H1 (cell line): ENCODE data around the gene PSMC3IP. TPM values are rescaled to one million over a fixed set of nuclear protein-coding genes. Genes with fewer than 3 reads are reported as not detected.

Experiments
- CTCF ChIA-PET: fragments of 300-600 bp; sonication (Branson Sonifier 250); formaldehyde crosslinking; loops from one replicate; lab custom pipeline; 2021; ENCODE audit not compliant: partially characterized antibody; lab: Charles Lee
- POLR2A ChIA-PET: fragments of 300-600 bp; sonication (Branson Sonifier 250); formaldehyde crosslinking; loops from one replicate; lab custom pipeline; 2021; ENCODE audit warnings: inconsistent platforms; ENCODE audit not compliant: partially characterized antibody; lab: Charles Lee
- DNase-seq, 2 experiments: peaks; one replicate each; pipeline versions ENCODE4 v3.0.0 to v3.0.0-alpha.2; 2010 to 2022; ENCODE audit warnings: low spot score in 2 of 2, low read depth in 1 of 2, mixed read lengths in 1 of 2
- FAIRE-seq: peaks from 2 replicates; lab custom pipeline; 2011; peaks lifted over from hg19 to GRCh38; lab: Jason Lieb, UNC
- H2AFZ ChIP-seq: 2 replicates; pipeline ENCODE4 v1.8.1; 2012; ENCODE audit warnings: low read length, inconsistent platforms
- H2AK5ac ChIP-seq: 2 replicates; pipeline ENCODE4 v1.6.1; 2013; ENCODE audit warnings: low read depth, low read length
- H2BK120ac ChIP-seq: replicated peaks from 2 replicates; pipeline ENCODE3; 2013; ENCODE audit warnings: low read depth, low read length, inconsistent platforms
- H2BK12ac ChIP-seq: 2 replicates; pipeline ENCODE4 v1.6.1; 2013; ENCODE audit warnings: low read depth, low read length
- H2BK15ac ChIP-seq: 2 replicates; pipeline ENCODE4 v1.6.1; 2013; ENCODE audit warnings: low read length
- H2BK20ac ChIP-seq: 2 replicates; pipeline ENCODE4 v1.6.1; 2013; ENCODE audit warnings: low read length
- H2BK5ac ChIP-seq: 2 replicates; pipeline ENCODE4 v1.6.1; 2013; ENCODE audit warnings: low read depth, low read length
- H3K14ac ChIP-seq: 2 replicates; pipeline ENCODE4 v1.6.1; 2013; ENCODE audit warnings: inconsistent platforms; ENCODE audit not compliant: insufficient read length
- H3K18ac ChIP-seq: 2 replicates; pipeline ENCODE4 v1.6.1; 2013; ENCODE audit warnings: low read length; ENCODE audit errors: extremely low read depth
- H3K23ac ChIP-seq: 2 replicates; pipeline ENCODE4 v1.6.1; 2013; ENCODE audit warnings: inconsistent platforms; ENCODE audit not compliant: insufficient read length
- H3K23me2 ChIP-seq: 2 replicates; pipeline ENCODE4 v1.6.1; 2013; ENCODE audit warnings: low read depth, low read length
- H3K27ac ChIP-seq: 2 replicates; pipeline ENCODE4 v1.6.1; 2011; ENCODE audit warnings: low read depth, low read length, inconsistent platforms
- H3K27me3 ChIP-seq, 4 experiments: replicated peaks in 1 of 4; 1 replicate in 1 of 4; 2 replicates in 3 of 4; pipeline versions ENCODE4 v1.6.1 to v1.8.1; 2011 to 2013; ENCODE audit warnings: low read length in 3 of 4, mild to moderate bottlenecking in 3 of 4, inconsistent platforms in 2 of 4, mixed read lengths in 2 of 4, moderate library complexity in 1 of 4; ENCODE audit not compliant: control insufficient read depth in 3 of 4, insufficient read depth in 3 of 4; ENCODE audit errors: extremely low read depth in 1 of 4
- H3K36me3 ChIP-seq, 4 experiments: 2 replicates each; pipeline versions ENCODE4 v1.6.1 to v1.8.1; 2011 to 2013; ENCODE audit warnings: mild to moderate bottlenecking in 4 of 4, low read length in 3 of 4, moderate library complexity in 2 of 4, control low read depth in 1 of 4, inconsistent platforms in 1 of 4; ENCODE audit not compliant: insufficient read depth in 4 of 4, control insufficient read depth in 2 of 4
- H3K4ac ChIP-seq: replicated peaks from 2 replicates; pipeline ENCODE3; 2013; ENCODE audit warnings: low read length, low read depth, mixed read lengths, inconsistent platforms; ENCODE audit not compliant: insufficient read length
- H3K4me1 ChIP-seq, 4 experiments: replicated peaks in 1 of 4; 1 replicate in 1 of 4; 2 replicates in 3 of 4; pipeline versions ENCODE4 v1.6.1 to v1.8.1; 2011 to 2013; ENCODE audit warnings: low read length in 3 of 4, inconsistent platforms in 2 of 4, mixed read lengths in 1 of 4; ENCODE audit not compliant: insufficient read depth in 4 of 4, control insufficient read depth in 3 of 4
- H3K4me2 ChIP-seq, 2 experiments: 2 replicates each; pipeline versions ENCODE4 v1.6.1 to v1.8.1; 2011 to 2013; ENCODE audit warnings: low read depth in 2 of 2, low read length in 2 of 2, control low read depth in 1 of 2, inconsistent platforms in 1 of 2, mild to moderate bottlenecking in 1 of 2; ENCODE audit not compliant: insufficient read depth in 1 of 2
- H3K4me3 ChIP-seq, 4 experiments: fragments of 200-600, 300-600 bp in 1 of 4; sonication (generic), shearing (Covaris generic), sonication (Bioruptor Twin) in 1 of 4; 2 replicates each; pipeline versions ENCODE4 v1.5.1 to v1.8.1; 2011 to 2016; ENCODE audit warnings: low read length in 4 of 4, low read depth in 3 of 4, control low read depth in 2 of 4, inconsistent platforms in 2 of 4, mild to moderate bottlenecking in 2 of 4, mixed read lengths in 1 of 4, moderate library complexity in 1 of 4; ENCODE audit not compliant: insufficient read depth in 2 of 4; ENCODE audit errors: extremely low read depth in 1 of 4
- H3K56ac ChIP-seq: replicated peaks from 2 replicates; pipeline ENCODE3; 2013; ENCODE audit warnings: low read depth, mild to moderate bottlenecking, mixed read lengths, low read length, inconsistent platforms; ENCODE audit not compliant: insufficient read length
- H3K79me1 ChIP-seq: 2 replicates; pipeline ENCODE4 v1.6.1; 2013; ENCODE audit warnings: low read depth, low read length, control low read depth
- H3K79me2 ChIP-seq, 2 experiments: 2 replicates each; pipeline versions ENCODE4 v1.6.1 to v1.8.1; 2012 to 2013; ENCODE audit warnings: low read length in 2 of 2, mild to moderate bottlenecking in 2 of 2, inconsistent platforms in 1 of 2; ENCODE audit not compliant: insufficient read depth in 2 of 2, control insufficient read depth in 1 of 2
- H3K9ac ChIP-seq, 4 experiments: replicated peaks in 1 of 4; 1 replicate in 1 of 4; 2 replicates in 3 of 4; pipeline versions ENCODE4 v1.6.1 to v1.8.1; 2011 to 2013; ENCODE audit warnings: low read depth in 3 of 4, low read length in 3 of 4, control low read depth in 2 of 4, mild to moderate bottlenecking in 2 of 4, moderate library complexity in 2 of 4, inconsistent platforms in 1 of 4; ENCODE audit errors: extremely low read depth in 1 of 4
- H3K9me3 ChIP-seq, 2 experiments: 2 replicates each; pipeline versions ENCODE4 v1.6.1 to v1.8.1; 2012 to 2013; ENCODE audit warnings: mild to moderate bottlenecking in 2 of 2, moderate library complexity in 2 of 2, control low read depth in 1 of 2, inconsistent platforms in 1 of 2, low read depth in 1 of 2, low read length in 1 of 2, mixed read lengths in 1 of 2; ENCODE audit not compliant: insufficient read depth in 2 of 2
- H4K20me1 ChIP-seq, 2 experiments: replicated peaks in 1 of 2; 2 replicates each; pipeline versions ENCODE3 to v1.8.1; 2011 to 2013; ENCODE audit warnings: inconsistent platforms in 2 of 2, low read length in 2 of 2, mild to moderate bottlenecking in 1 of 2; ENCODE audit not compliant: insufficient read depth in 2 of 2, control insufficient read depth in 1 of 2
- H4K5ac ChIP-seq: 2 replicates; pipeline ENCODE4 v1.6.1; 2013; ENCODE audit warnings: low read length, low read depth, mixed read lengths, inconsistent platforms; ENCODE audit not compliant: insufficient read length
- H4K8ac ChIP-seq: 2 replicates; pipeline ENCODE4 v1.8.0; 2013; ENCODE audit warnings: mild to moderate bottlenecking, moderate library complexity, low read length, inconsistent platforms; ENCODE audit not compliant: insufficient read depth; ENCODE audit errors: extremely low read depth
- H4K91ac ChIP-seq: replicated peaks from 2 replicates; pipeline ENCODE3; 2013; ENCODE audit warnings: low read length, mixed read lengths, inconsistent platforms; ENCODE audit not compliant: insufficient read length
- RAD21 ChIP-seq, 2 experiments: IDR thresholded peaks in 1 of 2; conservative IDR thresholded peaks in 1 of 2; 2 replicates each; pipeline ENCODE4 v1.6.1; 2011; ENCODE audit warnings: low read depth in 2 of 2, low read length in 2 of 2, improper control_type of control experiment in 1 of 2, inconsistent platforms in 1 of 2, mild to moderate bottlenecking in 1 of 2, moderate library complexity in 1 of 2
- SP2 ChIP-seq: IDR thresholded peaks from 2 replicates; pipeline ENCODE4 v1.6.1; 2012; ENCODE audit warnings: mild to moderate bottlenecking, low read length, inconsistent platforms
- WGBS, 2 experiments: shearing (Covaris generic) in 1 of 2; methylation state at CpG; one replicate each; pipeline versions ENCODE4 v1.1.6 to v1.1.7; 2013 to 2015; ENCODE audit warnings: low lambda C conversion rate in 2 of 2, mixed read lengths in 2 of 2, inconsistent platforms in 1 of 2, low coverage in 1 of 2, missing lambda C conversion rate in 1 of 2; ENCODE audit not compliant: insufficient replicate concordance in 2 of 2, insufficient coverage in 1 of 2, insufficient read length in 1 of 2; ENCODE audit errors: extremely low coverage in 1 of 2, missing lambda C conversion rate in 1 of 2; 5-methylcytosine and 5-hydroxymethylcytosine counted together
- polyA plus RNA-seq, 7 experiments: library from polyadenylated mRNA; depleted of rRNA in 3 of 7; stranded (reverse) in 5 of 7; unstranded in 2 of 7; fragments of >200 nt in 5 of 7; fragments of 200-250 nt in 2 of 7; gene quantifications; 1 replicate in 5 of 7; 2 replicates in 1 of 7; 4 replicates in 1 of 7; pipeline versions ENCODE4 v1.2.1 to v1.2.3, GENCODE V29; 2011 to 2013; ENCODE audit warnings: missing spikeins in 2 of 7, mixed read lengths in 2 of 7
- total RNA-seq: library from RNA; stranded (reverse); fragmentation: NEBNext Ultra II Directional; extraction: Animal tissue kit (Norgen Biotek cat#: 25700); gene quantifications from 2 replicates; pipeline ENCODE4 v1.2.1, GENCODE V29; 2021
- TF ChIP-seq, protein P1 (sequence below), 3 experiments: IDR thresholded peaks; 1 replicate in 2 of 3; 2 replicates in 1 of 3; pipeline versions ENCODE4 v1.5.1 to v1.6.1; 2011; ENCODE audit warnings: low read length in 3 of 3, mild to moderate bottlenecking in 3 of 3, inconsistent platforms in 2 of 3, low read depth in 1 of 3, moderate library complexity in 1 of 3; ENCODE audit not compliant: insufficient read depth in 1 of 3; ENCODE audit errors: control extremely low read depth in 1 of 3

The PSMC3IP gene
- total and polyA plus RNA-seq, 2 of the 8 experiments (the other 6 are each of a cell fraction or from before 2014, with no cell fraction given) = 11.5 to 21.9 TPM

- DNase-seq (peak in 1 of 2 experiments; percentile 65), FAIRE-seq (no peak)
- no peaks in the 10 kb centered on the region for H4K20me1 ChIP-seq
- H2BK120ac ChIP-seq = no peak overlapping the region
- H3K18ac ChIP-seq = no peak overlapping the region
- H2AK5ac ChIP-seq = no peak overlapping the region
- no peak overlapping the region for H3K27ac ChIP-seq
- H3K23ac ChIP-seq = no peak overlapping the region
- TF ChIP-seq, protein P1, sequence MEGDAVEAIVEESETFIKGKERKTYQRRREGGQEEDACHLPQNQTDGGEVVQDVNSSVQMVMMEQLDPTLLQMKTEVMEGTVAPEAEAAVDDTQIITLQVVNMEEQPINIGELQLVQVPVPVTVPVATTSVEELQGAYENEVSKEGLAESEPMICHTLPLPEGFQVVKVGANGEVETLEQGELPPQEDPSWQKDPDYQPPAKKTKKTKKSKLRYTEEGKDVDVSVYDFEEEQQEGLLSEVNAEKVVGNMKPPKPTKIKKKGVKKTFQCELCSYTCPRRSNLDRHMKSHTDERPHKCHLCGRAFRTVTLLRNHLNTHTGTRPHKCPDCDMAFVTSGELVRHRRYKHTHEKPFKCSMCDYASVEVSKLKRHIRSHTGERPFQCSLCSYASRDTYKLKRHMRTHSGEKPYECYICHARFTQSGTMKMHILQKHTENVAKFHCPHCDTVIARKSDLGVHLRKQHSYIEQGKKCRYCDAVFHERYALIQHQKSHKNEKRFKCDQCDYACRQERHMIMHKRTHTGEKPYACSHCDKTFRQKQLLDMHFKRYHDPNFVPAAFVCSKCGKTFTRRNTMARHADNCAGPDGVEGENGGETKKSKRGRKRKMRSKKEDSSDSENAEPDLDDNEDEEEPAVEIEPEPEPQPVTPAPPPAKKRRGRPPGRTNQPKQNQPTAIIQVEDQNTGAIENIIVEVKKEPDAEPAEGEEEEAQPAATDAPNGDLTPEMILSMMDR (IDR thresholded peaks at IDR 0.05; ENCODE audit: control extremely low read depth in 1 of 3, insufficient read depth in 1 of 3, low read depth in 1 of 3, low read length in 3 of 3) = peak; percentile 22 to 46 (median 25); a peak in 2 of 4 replicates
- TF ChIP-seq SP2 (no peak), RAD21 (IDR thresholded peaks at IDR 0.05 in 1 of 2, conservative IDR thresholded peaks at IDR 0.05 in 1 of 2; ENCODE audit: low read depth in 2 of 2, low read length in 2 of 2) (peak in 1 of 2 experiments; percentile 30; a peak in 2 of 4 replicates)
- peak overlapping the region; percentile 10 to 59 (median 32); a peak in 6 of 8 replicates for H3K4me3 ChIP-seq
- no peak overlapping the region for H3K9ac ChIP-seq
- POLR2A ChIA-PET = no interaction called here
- H4K91ac ChIP-seq = no peak overlapping the region
- no peak overlapping the region for H2BK15ac ChIP-seq
- H2BK12ac ChIP-seq = no peak overlapping the region
- H4K8ac ChIP-seq = peak overlapping the region; percentile 57; the same call in 1 of the 2 replicates
- H3K4me2 ChIP-seq = peak overlapping the region; percentile 59 to 74
- H3K4me1 ChIP-seq = peaks cover 0 to 7% (median 6%) of the 10 kb centered on the region in 4 experiments; a peak in 5 of 7 replicates
- no peak overlapping the region for H3K56ac ChIP-seq
- CTCF ChIA-PET = interaction anchor here (1.3 to 6.3 kb wide), 3 partner anchors 13 to 309 kb away, joined by 3 to 69 read pairs (median 4); no protein-coding TSS in a partner anchor
- no peak overlapping the region for H3K4ac ChIP-seq
- peak overlapping the region; percentile 99; the same call in 1 of the 2 replicates for H2AFZ ChIP-seq
- no peak overlapping the region for H2BK20ac ChIP-seq
- H4K5ac ChIP-seq = no peak overlapping the region
- 21% methylated on average over 52 of the region's 60 CpGs; no CpG with 5 or more reads in 1 of the 2 experiments for WGBS, 2 experiments
- H3K36me3 ChIP-seq = no peaks in the 10 kb centered on the region
- no peak overlapping the region for H2BK5ac ChIP-seq
- no peaks in the 10 kb centered on the region for H3K79me2 ChIP-seq
- no peaks in the 10 kb centered on the region for H3K9me3 ChIP-seq
- H3K14ac ChIP-seq = no peak overlapping the region
- H3K23me2 ChIP-seq = peaks cover 5% of the 10 kb centered on the region
- peaks cover 0 to 6% (median 0%) of the 10 kb centered on the region in 4 experiments; a peak in 3 of 7 replicates for H3K27me3 ChIP-seq
- H3K79me1 ChIP-seq = no peaks in the 10 kb centered on the region
These were observed 45.8 kb downstream of the PSMC3IP start for GRCh38 chr17:42531455-42532354.
